ENCODE results near the gene CDK5RAP1.

Gene CDK5RAP1

GRCh38 chr20:33352258-33353012 lies 48.9 kb downstream of the CDK5RAP1 start:
- TF ChIP-seq, protein P1, sequence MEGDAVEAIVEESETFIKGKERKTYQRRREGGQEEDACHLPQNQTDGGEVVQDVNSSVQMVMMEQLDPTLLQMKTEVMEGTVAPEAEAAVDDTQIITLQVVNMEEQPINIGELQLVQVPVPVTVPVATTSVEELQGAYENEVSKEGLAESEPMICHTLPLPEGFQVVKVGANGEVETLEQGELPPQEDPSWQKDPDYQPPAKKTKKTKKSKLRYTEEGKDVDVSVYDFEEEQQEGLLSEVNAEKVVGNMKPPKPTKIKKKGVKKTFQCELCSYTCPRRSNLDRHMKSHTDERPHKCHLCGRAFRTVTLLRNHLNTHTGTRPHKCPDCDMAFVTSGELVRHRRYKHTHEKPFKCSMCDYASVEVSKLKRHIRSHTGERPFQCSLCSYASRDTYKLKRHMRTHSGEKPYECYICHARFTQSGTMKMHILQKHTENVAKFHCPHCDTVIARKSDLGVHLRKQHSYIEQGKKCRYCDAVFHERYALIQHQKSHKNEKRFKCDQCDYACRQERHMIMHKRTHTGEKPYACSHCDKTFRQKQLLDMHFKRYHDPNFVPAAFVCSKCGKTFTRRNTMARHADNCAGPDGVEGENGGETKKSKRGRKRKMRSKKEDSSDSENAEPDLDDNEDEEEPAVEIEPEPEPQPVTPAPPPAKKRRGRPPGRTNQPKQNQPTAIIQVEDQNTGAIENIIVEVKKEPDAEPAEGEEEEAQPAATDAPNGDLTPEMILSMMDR (IDR thresholded peaks at IDR 0.05; ENCODE audit: low read length, missing control alignments), result no peak
- DNase-seq (ENCODE audit: low read depth), result no peak
- no peak overlapping the region for H3K4me3 ChIP-seq (replicated peaks; ENCODE audit: low read depth, low read length)

- TF ChIP-seq, protein P1 (IDR thresholded peaks at IDR 0.05; ENCODE audit: low read length, missing control alignments), result no peak
- H3K4me3 ChIP-seq (replicated peaks; ENCODE audit: low read depth, low read length), result no peak overlapping the region
- no peak for DNase-seq (ENCODE audit: low read depth)
Observed at GRCh38 chr20:33351696-33352095, 49.6 kb downstream of the CDK5RAP1 start.

GRCh38 chr20:33349493-33349892 lies 51.8 kb downstream of the CDK5RAP1 start:
- no peak for DNase-seq (ENCODE audit: low read depth)
- TF ChIP-seq, protein P1 (IDR thresholded peaks at IDR 0.05; ENCODE audit: low read length, missing control alignments), result no peak
- H3K4me3 ChIP-seq (replicated peaks; ENCODE audit: low read depth, low read length), result no peak overlapping the region

DNA sequence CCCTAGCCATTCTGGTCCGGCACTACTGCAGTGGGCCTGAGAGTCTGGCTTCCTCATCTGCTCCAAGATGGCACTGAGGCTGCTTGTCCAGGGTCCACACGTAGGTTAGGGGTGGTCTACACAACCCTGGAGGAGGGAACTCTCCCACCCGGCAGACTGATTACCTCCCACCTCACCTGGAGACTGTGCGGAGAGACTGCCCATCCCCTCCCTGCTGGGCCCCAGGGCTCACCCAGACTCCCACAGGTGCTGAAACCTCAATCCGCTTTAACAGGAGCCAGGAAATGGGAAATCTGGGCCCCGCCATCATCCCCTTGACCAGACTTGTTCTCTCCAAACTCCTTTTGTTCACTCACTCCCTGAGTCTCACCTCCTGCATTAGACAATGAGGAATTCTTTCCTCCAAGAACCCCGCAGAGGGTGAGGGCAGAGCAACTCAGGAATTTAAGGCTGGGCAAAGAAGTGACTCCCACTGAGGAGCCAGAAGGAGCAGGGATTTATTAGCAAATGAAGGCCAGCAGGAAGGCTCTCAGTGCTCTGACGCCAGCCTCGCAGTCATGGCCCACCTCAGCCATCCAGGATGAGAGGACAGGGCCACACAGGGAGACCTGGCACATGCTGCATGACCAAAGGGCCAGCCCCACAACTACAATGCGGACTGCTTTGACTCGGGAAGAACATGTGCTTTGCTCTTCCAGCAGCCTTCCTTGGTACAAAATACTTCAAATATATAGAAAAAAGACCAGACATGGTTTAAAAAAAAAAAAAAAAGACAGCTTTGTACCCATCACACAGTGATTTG lies 53.0 kb downstream of the CDK5RAP1 start:
- no peak overlapping the region for H3K4me3 ChIP-seq (replicated peaks; ENCODE audit: low read depth, low read length)
- DNase-seq (ENCODE audit: low read depth), result no peak
- TF ChIP-seq, protein P1 (IDR thresholded peaks at IDR 0.05; ENCODE audit: low read length, missing control alignments), result no peak

DNA sequence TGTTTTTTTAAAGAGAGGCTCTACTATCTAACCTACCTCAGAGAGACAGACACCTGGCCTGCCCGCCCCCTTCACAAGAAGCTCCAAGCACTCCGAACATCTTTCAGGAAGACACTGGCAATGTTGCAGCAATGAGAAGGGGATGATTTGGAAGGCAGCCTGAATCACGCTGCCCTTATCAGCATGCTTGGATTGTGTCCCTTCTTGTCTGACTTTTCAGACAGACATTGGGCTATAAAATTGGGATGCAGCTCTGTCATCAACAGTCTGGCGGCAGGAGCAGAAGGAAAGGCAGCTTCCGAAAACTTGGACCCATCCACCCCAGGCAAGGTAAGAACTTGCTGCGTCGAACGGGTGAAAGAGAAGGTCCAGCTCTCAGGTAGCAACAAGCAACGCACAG lies 56.0 kb downstream of the CDK5RAP1 start:
- TF ChIP-seq, protein P1 (IDR thresholded peaks at IDR 0.05; ENCODE audit: low read length, missing control alignments), result no peak
- no peak for DNase-seq (ENCODE audit: low read depth)
- H3K4me3 ChIP-seq (replicated peaks; ENCODE audit: low read depth, low read length), result no peak overlapping the region

- DNase-seq (ENCODE audit: low read depth), result no peak
- no peak overlapping the region for H3K4me3 ChIP-seq (replicated peaks; ENCODE audit: low read depth, low read length)
- TF ChIP-seq, protein P1 (IDR thresholded peaks at IDR 0.05; ENCODE audit: low read length, missing control alignments), result no peak
Observed at GRCh38 chr20:33343521-33343920, 57.8 kb downstream of the CDK5RAP1 start.
